Bronchial epithelial cell (primary cell): ENCODE data around the gene PTGFRN. TPM values are rescaled to one million over a fixed set of nuclear protein-coding genes. Genes with fewer than 3 reads are reported as not detected.
"Not testable (repeated sequence)": the region's sequence is repeated elsewhere in the genome, so short reads cannot be mapped to it uniquely, and the experiment has no call there.

ENCODE experiments used
- DNase-seq: peaks from one replicate; pipeline ENCODE4 v3.0.0-alpha.2; 2010; ENCODE audit warnings: low read depth
- FAIRE-seq: peaks from 2 replicates; lab custom pipeline; 2011; peaks lifted over from hg19 to GRCh38; lab: Jason Lieb, UNC
- H3K27me3 ChIP-seq: 2 replicates; pipeline ENCODE4 v1.5.1; 2011; ENCODE audit warnings: low read length; ENCODE audit not compliant: control insufficient read depth, insufficient read depth
- H3K36me3 ChIP-seq: 2 replicates; pipeline ENCODE4 v1.5.1; 2011; ENCODE audit warnings: low read length; ENCODE audit not compliant: control insufficient read depth, insufficient read depth
- H3K4me3 ChIP-seq: 2 replicates; pipeline ENCODE4 v1.5.1; 2011; ENCODE audit warnings: mild to moderate bottlenecking, low read depth, low read length, control low read depth
- total RNA-seq: library from RNA; depleted of rRNA; stranded (reverse); fragments of >200 nt; gene quantifications from 2 replicates; pipeline ENCODE4 v1.2.1, GENCODE V29; 2014
- TF ChIP-seq, protein P1 (sequence below): IDR thresholded peaks from 2 replicates; pipeline ENCODE4 v1.5.1; 2011; ENCODE audit warnings: mild to moderate bottlenecking, moderate library complexity, low read length, control low read depth, inconsistent platforms; ENCODE audit not compliant: insufficient read depth, severe bottlenecking

The PTGFRN gene
- total RNA-seq, 1 donor from 2014 or later, result 89.2 TPM

- no peaks in the 10 kb centered on the region for H3K27me3 ChIP-seq
- TF ChIP-seq, protein P1, sequence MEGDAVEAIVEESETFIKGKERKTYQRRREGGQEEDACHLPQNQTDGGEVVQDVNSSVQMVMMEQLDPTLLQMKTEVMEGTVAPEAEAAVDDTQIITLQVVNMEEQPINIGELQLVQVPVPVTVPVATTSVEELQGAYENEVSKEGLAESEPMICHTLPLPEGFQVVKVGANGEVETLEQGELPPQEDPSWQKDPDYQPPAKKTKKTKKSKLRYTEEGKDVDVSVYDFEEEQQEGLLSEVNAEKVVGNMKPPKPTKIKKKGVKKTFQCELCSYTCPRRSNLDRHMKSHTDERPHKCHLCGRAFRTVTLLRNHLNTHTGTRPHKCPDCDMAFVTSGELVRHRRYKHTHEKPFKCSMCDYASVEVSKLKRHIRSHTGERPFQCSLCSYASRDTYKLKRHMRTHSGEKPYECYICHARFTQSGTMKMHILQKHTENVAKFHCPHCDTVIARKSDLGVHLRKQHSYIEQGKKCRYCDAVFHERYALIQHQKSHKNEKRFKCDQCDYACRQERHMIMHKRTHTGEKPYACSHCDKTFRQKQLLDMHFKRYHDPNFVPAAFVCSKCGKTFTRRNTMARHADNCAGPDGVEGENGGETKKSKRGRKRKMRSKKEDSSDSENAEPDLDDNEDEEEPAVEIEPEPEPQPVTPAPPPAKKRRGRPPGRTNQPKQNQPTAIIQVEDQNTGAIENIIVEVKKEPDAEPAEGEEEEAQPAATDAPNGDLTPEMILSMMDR, result no peak
- no peak for DNase-seq
- FAIRE-seq, result no peak
- H3K36me3 ChIP-seq, result no peaks in the 10 kb centered on the region
- H3K4me3 ChIP-seq, result no peak overlapping the region
Observed at GRCh38 chr1:116870300-116870699, 39.4 kb upstream of the PTGFRN start.

DNA sequence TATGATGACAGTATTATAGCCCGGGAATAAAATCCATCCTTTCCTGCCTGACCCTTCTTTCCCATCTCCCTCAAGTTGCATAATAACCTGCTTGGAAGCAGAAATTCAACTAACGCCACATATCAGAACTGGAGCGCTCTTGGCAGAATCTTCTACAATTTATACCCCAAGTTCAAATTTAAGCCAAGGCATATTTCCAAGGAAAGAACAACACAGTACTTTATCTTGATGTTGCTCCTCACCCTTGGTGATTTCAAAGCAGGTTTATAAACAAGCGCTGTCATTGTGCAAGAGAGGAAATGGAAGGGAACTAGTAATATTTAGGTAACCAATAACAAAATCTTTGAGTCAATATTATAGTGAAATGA, 38.0 kb upstream of the PTGFRN start:
- FAIRE-seq (no peak), DNase-seq (no peak)
- TF ChIP-seq, protein P1, result no peak

DNA sequence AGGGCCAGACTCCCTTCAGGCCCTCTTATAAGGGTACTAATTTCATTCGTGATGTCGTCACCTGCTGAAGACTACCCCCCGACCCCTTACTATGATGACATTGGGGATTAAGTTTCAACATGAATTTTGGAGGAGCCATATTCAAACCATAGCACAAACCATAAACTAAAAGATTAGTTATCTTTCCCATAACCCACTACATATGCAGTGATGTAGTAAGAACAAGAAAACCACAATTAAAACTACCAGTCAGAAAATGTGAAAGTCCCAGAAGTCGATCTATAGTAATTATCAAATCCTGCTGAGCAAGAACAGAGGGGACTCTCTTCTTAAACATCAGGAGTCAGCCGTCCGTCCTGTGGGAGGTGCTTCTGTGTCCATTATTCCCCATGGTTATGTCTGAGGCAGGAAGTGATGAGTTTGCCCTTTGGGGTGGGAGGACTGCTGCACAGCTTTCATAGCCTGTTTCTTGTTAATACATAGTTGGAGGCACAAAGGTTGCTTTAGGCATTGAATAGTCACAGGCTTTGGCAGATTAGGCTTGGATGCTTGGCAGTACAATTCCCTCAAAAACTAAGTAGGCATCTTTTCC, 35.9 kb upstream of the PTGFRN start:
- peak; percentile 68 for DNase-seq
- TF ChIP-seq, protein P1, result no peak
- no peaks in the 10 kb centered on the region for H3K27me3 ChIP-seq
- FAIRE-seq, result no peak
- no peak overlapping the region for H3K4me3 ChIP-seq
- no peaks in the 10 kb centered on the region for H3K36me3 ChIP-seq

More for the DNA sequence above, 38.0 kb upstream of the PTGFRN start:
- H3K4me3 ChIP-seq, result no peak overlapping the region
- H3K27me3 ChIP-seq, result no peaks in the 10 kb centered on the region
- no peaks in the 10 kb centered on the region for H3K36me3 ChIP-seq

DNA sequence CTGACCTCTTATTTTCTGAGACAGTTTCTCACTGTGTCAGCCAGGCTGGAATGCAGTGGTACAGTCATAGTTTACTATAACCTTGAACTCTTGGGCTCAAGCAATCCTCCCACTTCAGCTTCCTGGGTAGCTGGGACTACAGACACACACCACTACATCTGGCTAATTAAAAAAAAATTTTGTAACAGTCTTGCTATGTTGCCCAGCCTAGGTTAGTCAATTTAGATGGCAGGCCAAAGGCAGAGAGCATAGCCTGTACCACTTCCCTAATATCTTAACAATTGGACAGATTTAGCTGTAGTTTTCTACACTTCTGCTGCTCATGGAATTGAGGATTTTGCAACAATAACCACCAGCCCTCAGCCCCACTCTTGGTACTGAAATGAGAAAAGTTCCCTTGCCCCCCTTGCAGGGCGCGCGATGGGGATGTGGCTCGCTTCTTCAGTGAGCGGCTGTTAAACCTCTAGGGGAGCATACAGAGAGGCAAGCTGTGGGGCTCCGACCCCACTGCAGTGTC, 34.9 kb upstream of the PTGFRN start:
- no peak overlapping the region for H3K4me3 ChIP-seq
- no peaks in the 10 kb centered on the region for H3K27me3 ChIP-seq
- TF ChIP-seq, protein P1, result no peak
- no peak for FAIRE-seq
- H3K36me3 ChIP-seq, result no peaks in the 10 kb centered on the region
- DNase-seq, result no peak

GRCh38 chr1:116875391-116875790, 34.3 kb upstream of the PTGFRN start:
- FAIRE-seq (no peak), DNase-seq (no peak)
- TF ChIP-seq, protein P1, result no peak
- no peaks in the 10 kb centered on the region for H3K36me3 ChIP-seq
- no peaks in the 10 kb centered on the region for H3K27me3 ChIP-seq
- no peak overlapping the region for H3K4me3 ChIP-seq

- H3K4me3 ChIP-seq, FAIRE-seq, H3K36me3 ChIP-seq, DNase-seq, H3K27me3 ChIP-seq: not testable (repeated sequence)
Observed at GRCh38 chr1:116875946-116876345, 33.8 kb upstream of the PTGFRN start.
